Nephron (organoid): ENCODE measurements around the gene COG6.

Source experiments
- H3K27ac Mint-ChIP-seq, 3 experiments: 2 replicates each; pipeline ENCODE4 v1.8.0; 2020; ENCODE audit warnings: mixed read lengths in 3 of 3, mild to moderate bottlenecking in 2 of 3, moderate library complexity in 1 of 3
- H3K27me3 Mint-ChIP-seq: 2 replicates; pipeline ENCODE4 v1.8.0; 2021; ENCODE audit warnings: low read depth, mild to moderate bottlenecking, moderate library complexity, mixed read lengths
- H3K36me3 Mint-ChIP-seq: 2 replicates; pipeline ENCODE4 v1.8.0; 2020; ENCODE audit warnings: low read depth, mixed read lengths
- H3K4me1 Mint-ChIP-seq: 2 replicates; pipeline ENCODE4 v1.8.0; 2020; ENCODE audit warnings: mixed read lengths
- H3K4me3 Mint-ChIP-seq, 3 experiments: 2 replicates each; pipeline ENCODE4 v1.8.0; 2020; ENCODE audit warnings: mild to moderate bottlenecking in 3 of 3, mixed read lengths in 3 of 3, moderate library complexity in 2 of 3
- H3K9me3 Mint-ChIP-seq: 2 replicates; pipeline ENCODE4 v1.8.0; 2020; ENCODE audit warnings: mixed read lengths
- CTCF ChIP-seq, 3 experiments: fragments of 200-600 bp; sonication (generic); IDR thresholded peaks; one replicate each; pipeline ENCODE4 v1.5.0; 2021; ENCODE audit warnings: antibody characterized with exemption in 3 of 3; ENCODE audit not compliant: unreplicated experiment in 3 of 3

The COG6 gene

GRCh38 chr13:39789451-39789850, 134.0 kb downstream of the COG6 start:
- H3K9me3 Mint-ChIP-seq = peaks cover 12% of the 10 kb centered on the region
- no peak overlapping the region for H3K4me3 Mint-ChIP-seq
- H3K27ac Mint-ChIP-seq = no peak overlapping the region
- no peaks in the 10 kb centered on the region for H3K27me3 Mint-ChIP-seq
- H3K4me1 Mint-ChIP-seq = peaks cover 29% of the 10 kb centered on the region
- no peak for TF ChIP-seq CTCF (IDR thresholded peaks at IDR 0.05; ENCODE audit: unreplicated experiment in 3 of 3)
- peaks cover 4% of the 10 kb centered on the region for H3K36me3 Mint-ChIP-seq
